WTC11 (cell line): Measurements from ENCODE around the gene COL2A1. TPM values are rescaled to one million over a fixed set of nuclear protein-coding genes. Genes with fewer than 3 reads are reported as not detected.

Experiments used
- ATAC-seq: fragments of 200-7000 bp; cut with Tn5 transposase; 2 replicates; pipeline ENCODE4 v1.10.0; 2021; ENCODE audit warnings: mild to moderate bottlenecking, moderate library complexity
- CTCF ChIA-PET: fragments of 300-600 bp; sonication (Branson Sonifier 250); formaldehyde crosslinking; loops from one replicate; lab custom pipeline; 2021; ENCODE audit warnings: antibody characterized with exemption; lab: Charles Lee
- POLR2A ChIA-PET: fragments of 350-600 bp; sonication (Branson Sonifier 250); formaldehyde crosslinking; loops from one replicate; lab custom pipeline; 2021; ENCODE audit warnings: antibody characterized with exemption; lab: Charles Lee
- DNase-seq: peaks from one replicate; pipeline ENCODE4 v3.0.0; 2021; ENCODE audit warnings: low spot score
- H3K27ac Mint-ChIP-seq: 2 replicates; pipeline ENCODE4 v1.8.0; 2021; ENCODE audit warnings: mixed read lengths
- H3K27me3 Mint-ChIP-seq: 2 replicates; pipeline ENCODE4 v1.8.0; 2021; ENCODE audit warnings: low read depth, mild to moderate bottlenecking, moderate library complexity, mixed read lengths
- H3K36me3 Mint-ChIP-seq: 2 replicates; pipeline ENCODE4 v1.8.0; 2021; ENCODE audit warnings: mixed read lengths
- H3K4me1 Mint-ChIP-seq: 2 replicates; pipeline ENCODE4 v1.8.0; 2022; ENCODE audit warnings: mixed read lengths
- H3K4me3 Mint-ChIP-seq: 2 replicates; pipeline ENCODE4 v1.8.0; 2021; ENCODE audit warnings: mild to moderate bottlenecking, moderate library complexity, mixed read lengths
- H3K9me3 Mint-ChIP-seq: 2 replicates; pipeline ENCODE4 v1.8.0; 2021; ENCODE audit warnings: mixed read lengths
- ATF1 ChIP-seq: sonication (generic); formaldehyde crosslinking; IDR thresholded peaks from 2 replicates; pipeline ENCODE4 v1.8.1; 2023; ENCODE audit warnings: mild to moderate bottlenecking, moderate library complexity, missing genetic modification reagents
- ESRRA ChIP-seq: sonication (generic); formaldehyde crosslinking; IDR thresholded peaks from 2 replicates; pipeline ENCODE4 v1.8.1; 2022; ENCODE audit warnings: mild to moderate bottlenecking, missing genetic modification reagents, borderline replicate concordance
- FOXJ3 ChIP-seq: sonication (generic); formaldehyde crosslinking; IDR thresholded peaks from 2 replicates; pipeline ENCODE4 v1.9.0; 2021; ENCODE audit warnings: missing genetic modification reagents, mild to moderate bottlenecking, borderline replicate concordance
- FOXP1 ChIP-seq: sonication (generic); formaldehyde crosslinking; IDR thresholded peaks from 2 replicates; pipeline ENCODE4 v1.8.0; 2022; ENCODE audit warnings: missing genetic modification reagents, mild to moderate bottlenecking, moderate library complexity, borderline replicate concordance
- JAZF1 ChIP-seq: fragments of 250-450 bp; sonication (Bioruptor Pico); IDR thresholded peaks from 2 replicates; pipeline ENCODE4 v1.9.0; 2021; ENCODE audit warnings: moderate library complexity, mild to moderate bottlenecking, inconsistent platforms
- JUN ChIP-seq: sonication (generic); formaldehyde crosslinking; IDR thresholded peaks from 2 replicates; pipeline ENCODE4 v1.8.0; 2023; ENCODE audit warnings: mild to moderate bottlenecking, missing genetic modification reagents
- MXD4 ChIP-seq: fragments of 250-450 bp; sonication (Bioruptor Pico); IDR thresholded peaks from 2 replicates; pipeline ENCODE4 v1.8.0; 2021; ENCODE audit warnings: mild to moderate bottlenecking, moderate library complexity, borderline replicate concordance
- NR2C2 ChIP-seq: sonication (generic); formaldehyde crosslinking; IDR thresholded peaks from 2 replicates; pipeline ENCODE4 v1.8.0; 2022; ENCODE audit warnings: mild to moderate bottlenecking, missing genetic modification reagents
- RORB ChIP-seq: fragments of 250-450 bp; sonication (Bioruptor Pico); IDR thresholded peaks from 2 replicates; pipeline ENCODE4 v1.9.0; 2021; ENCODE audit warnings: mild to moderate bottlenecking
- ZBTB21 ChIP-seq: sonication (generic); formaldehyde crosslinking; IDR thresholded peaks from 2 replicates; pipeline ENCODE4 v1.8.1; 2023; ENCODE audit warnings: mild to moderate bottlenecking, missing genetic modification reagents, borderline replicate concordance
- ZNF121 ChIP-seq: sonication (generic); formaldehyde crosslinking; IDR thresholded peaks from 2 replicates; pipeline ENCODE4 v1.8.0; 2023; ENCODE audit warnings: missing genetic modification reagents
- ZNF232 ChIP-seq: sonication (generic); formaldehyde crosslinking; IDR thresholded peaks from 2 replicates; pipeline ENCODE4 v1.8.0; 2022; ENCODE audit warnings: mild to moderate bottlenecking, missing genetic modification reagents
- total RNA-seq: library from RNA; stranded (reverse); gene quantifications from 3 replicates; pipeline ENCODE4 v1.2.3, GENCODE V29; 2021
- TF ChIP-seq, protein P1 (sequence below): sonication (generic); formaldehyde crosslinking; IDR thresholded peaks from 2 replicates; pipeline ENCODE4 v1.8.1; 2023; ENCODE audit warnings: mild to moderate bottlenecking, missing genetic modification reagents
- TF ChIP-seq, protein P2 (sequence below): sonication (generic); formaldehyde crosslinking; conservative IDR thresholded peaks from 2 replicates; pipeline ENCODE4 v1.8.1; 2023; ENCODE audit warnings: mild to moderate bottlenecking, low read depth, missing genetic modification reagents, moderate library complexity
- TF ChIP-seq, protein P3 (sequence below): fragments of 250-450 bp; sonication (Bioruptor Pico); IDR thresholded peaks from 2 replicates; pipeline ENCODE4 v1.9.0; 2021; ENCODE audit warnings: mild to moderate bottlenecking, borderline replicate concordance
- TF ChIP-seq, protein P4 (sequence below): sonication (generic); formaldehyde crosslinking; IDR thresholded peaks from 2 replicates; pipeline ENCODE4 v1.8.1; 2023; ENCODE audit warnings: mild to moderate bottlenecking, moderate library complexity, missing genetic modification reagents
- TF ChIP-seq, protein P5 (sequence below): fragments of 250-450 bp; sonication (Bioruptor Pico); IDR thresholded peaks from 2 replicates; pipeline ENCODE4 v1.9.0; 2021; ENCODE audit warnings: mild to moderate bottlenecking
- TF ChIP-seq, protein P6 (sequence below): sonication (generic); formaldehyde crosslinking; IDR thresholded peaks from 2 replicates; pipeline ENCODE4 v1.8.0; 2022; ENCODE audit warnings: missing genetic modification reagents
- TF ChIP-seq, protein P7 (sequence below): sonication (generic); formaldehyde crosslinking; conservative IDR thresholded peaks from 2 replicates; pipeline ENCODE4 v1.8.1; 2022; ENCODE audit warnings: mild to moderate bottlenecking, missing genetic modification reagents
- TF ChIP-seq, protein P8 (sequence below): fragments of 250-450 bp; sonication (Bioruptor Pico); IDR thresholded peaks from 2 replicates; pipeline ENCODE4 v1.8.0; 2021; ENCODE audit warnings: mild to moderate bottlenecking

Gene COL2A1
- total RNA-seq, 1 experiment from 2014 or later: 20.9 TPM

DNA sequence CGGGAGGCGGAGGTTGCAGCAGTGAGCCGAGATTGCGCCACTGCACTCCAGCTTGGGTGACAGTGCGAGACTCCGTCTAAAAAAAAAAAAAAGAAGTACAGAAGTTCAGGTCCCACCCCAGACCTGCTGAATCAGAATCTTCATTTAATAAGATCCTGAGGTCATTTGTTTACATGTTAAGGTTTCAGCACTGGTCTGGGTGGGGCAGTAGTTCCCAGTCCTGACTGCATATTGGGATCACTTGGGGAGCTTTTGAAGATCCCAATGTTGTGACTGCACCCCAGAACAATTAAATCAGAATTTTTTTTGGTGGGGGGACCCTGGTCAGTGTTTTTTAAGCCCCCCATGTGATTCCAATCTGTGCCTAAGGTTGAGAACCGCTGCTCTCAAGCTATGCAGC is 11.7 kb upstream of the COL2A1 start:
- Mint-ChIP-seq H3K9me3 (no peaks in the 10 kb centered on the region), H3K36me3 (no peaks in the 10 kb centered on the region), H3K27ac (no peak overlapping the region), H3K4me3 (no peak overlapping the region), H3K27me3 (peaks cover 100% of the 10 kb centered on the region), H3K4me1 (no peaks in the 10 kb centered on the region)
- TF ChIP-seq ZBTB21 (CRISPR knock-in tag) (no peak), ZNF121 (CRISPR knock-in tag) (no peak), ZNF232 (CRISPR knock-in tag) (no peak), JUN (no peak), MXD4 (CRISPR knock-in tag) (no peak), FOXJ3 (CRISPR knock-in tag) (no peak), RORB (CRISPR knock-in tag) (no peak), JAZF1 (no peak), ATF1 (CRISPR knock-in tag) (no peak), ESRRA (CRISPR knock-in tag) (no peak), NR2C2 (CRISPR knock-in tag) (no peak), FOXP1 (no peak)
- TF ChIP-seq, protein P1, sequence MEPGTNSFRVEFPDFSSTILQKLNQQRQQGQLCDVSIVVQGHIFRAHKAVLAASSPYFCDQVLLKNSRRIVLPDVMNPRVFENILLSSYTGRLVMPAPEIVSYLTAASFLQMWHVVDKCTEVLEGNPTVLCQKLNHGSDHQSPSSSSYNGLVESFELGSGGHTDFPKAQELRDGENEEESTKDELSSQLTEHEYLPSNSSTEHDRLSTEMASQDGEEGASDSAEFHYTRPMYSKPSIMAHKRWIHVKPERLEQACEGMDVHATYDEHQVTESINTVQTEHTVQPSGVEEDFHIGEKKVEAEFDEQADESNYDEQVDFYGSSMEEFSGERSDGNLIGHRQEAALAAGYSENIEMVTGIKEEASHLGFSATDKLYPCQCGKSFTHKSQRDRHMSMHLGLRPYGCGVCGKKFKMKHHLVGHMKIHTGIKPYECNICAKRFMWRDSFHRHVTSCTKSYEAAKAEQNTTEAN (CRISPR knock-in tag): no peak
- TF ChIP-seq, protein P2, sequence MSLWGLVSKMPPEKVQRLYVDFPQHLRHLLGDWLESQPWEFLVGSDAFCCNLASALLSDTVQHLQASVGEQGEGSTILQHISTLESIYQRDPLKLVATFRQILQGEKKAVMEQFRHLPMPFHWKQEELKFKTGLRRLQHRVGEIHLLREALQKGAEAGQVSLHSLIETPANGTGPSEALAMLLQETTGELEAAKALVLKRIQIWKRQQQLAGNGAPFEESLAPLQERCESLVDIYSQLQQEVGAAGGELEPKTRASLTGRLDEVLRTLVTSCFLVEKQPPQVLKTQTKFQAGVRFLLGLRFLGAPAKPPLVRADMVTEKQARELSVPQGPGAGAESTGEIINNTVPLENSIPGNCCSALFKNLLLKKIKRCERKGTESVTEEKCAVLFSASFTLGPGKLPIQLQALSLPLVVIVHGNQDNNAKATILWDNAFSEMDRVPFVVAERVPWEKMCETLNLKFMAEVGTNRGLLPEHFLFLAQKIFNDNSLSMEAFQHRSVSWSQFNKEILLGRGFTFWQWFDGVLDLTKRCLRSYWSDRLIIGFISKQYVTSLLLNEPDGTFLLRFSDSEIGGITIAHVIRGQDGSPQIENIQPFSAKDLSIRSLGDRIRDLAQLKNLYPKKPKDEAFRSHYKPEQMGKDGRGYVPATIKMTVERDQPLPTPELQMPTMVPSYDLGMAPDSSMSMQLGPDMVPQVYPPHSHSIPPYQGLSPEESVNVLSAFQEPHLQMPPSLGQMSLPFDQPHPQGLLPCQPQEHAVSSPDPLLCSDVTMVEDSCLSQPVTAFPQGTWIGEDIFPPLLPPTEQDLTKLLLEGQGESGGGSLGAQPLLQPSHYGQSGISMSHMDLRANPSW (CRISPR knock-in tag): no peak
- TF ChIP-seq, protein P3, sequence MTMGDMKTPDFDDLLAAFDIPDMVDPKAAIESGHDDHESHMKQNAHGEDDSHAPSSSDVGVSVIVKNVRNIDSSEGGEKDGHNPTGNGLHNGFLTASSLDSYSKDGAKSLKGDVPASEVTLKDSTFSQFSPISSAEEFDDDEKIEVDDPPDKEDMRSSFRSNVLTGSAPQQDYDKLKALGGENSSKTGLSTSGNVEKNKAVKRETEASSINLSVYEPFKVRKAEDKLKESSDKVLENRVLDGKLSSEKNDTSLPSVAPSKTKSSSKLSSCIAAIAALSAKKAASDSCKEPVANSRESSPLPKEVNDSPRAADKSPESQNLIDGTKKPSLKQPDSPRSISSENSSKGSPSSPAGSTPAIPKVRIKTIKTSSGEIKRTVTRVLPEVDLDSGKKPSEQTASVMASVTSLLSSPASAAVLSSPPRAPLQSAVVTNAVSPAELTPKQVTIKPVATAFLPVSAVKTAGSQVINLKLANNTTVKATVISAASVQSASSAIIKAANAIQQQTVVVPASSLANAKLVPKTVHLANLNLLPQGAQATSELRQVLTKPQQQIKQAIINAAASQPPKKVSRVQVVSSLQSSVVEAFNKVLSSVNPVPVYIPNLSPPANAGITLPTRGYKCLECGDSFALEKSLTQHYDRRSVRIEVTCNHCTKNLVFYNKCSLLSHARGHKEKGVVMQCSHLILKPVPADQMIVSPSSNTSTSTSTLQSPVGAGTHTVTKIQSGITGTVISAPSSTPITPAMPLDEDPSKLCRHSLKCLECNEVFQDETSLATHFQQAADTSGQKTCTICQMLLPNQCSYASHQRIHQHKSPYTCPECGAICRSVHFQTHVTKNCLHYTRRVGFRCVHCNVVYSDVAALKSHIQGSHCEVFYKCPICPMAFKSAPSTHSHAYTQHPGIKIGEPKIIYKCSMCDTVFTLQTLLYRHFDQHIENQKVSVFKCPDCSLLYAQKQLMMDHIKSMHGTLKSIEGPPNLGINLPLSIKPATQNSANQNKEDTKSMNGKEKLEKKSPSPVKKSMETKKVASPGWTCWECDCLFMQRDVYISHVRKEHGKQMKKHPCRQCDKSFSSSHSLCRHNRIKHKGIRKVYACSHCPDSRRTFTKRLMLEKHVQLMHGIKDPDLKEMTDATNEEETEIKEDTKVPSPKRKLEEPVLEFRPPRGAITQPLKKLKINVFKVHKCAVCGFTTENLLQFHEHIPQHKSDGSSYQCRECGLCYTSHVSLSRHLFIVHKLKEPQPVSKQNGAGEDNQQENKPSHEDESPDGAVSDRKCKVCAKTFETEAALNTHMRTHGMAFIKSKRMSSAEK: no peak
- TF ChIP-seq, protein P4, sequence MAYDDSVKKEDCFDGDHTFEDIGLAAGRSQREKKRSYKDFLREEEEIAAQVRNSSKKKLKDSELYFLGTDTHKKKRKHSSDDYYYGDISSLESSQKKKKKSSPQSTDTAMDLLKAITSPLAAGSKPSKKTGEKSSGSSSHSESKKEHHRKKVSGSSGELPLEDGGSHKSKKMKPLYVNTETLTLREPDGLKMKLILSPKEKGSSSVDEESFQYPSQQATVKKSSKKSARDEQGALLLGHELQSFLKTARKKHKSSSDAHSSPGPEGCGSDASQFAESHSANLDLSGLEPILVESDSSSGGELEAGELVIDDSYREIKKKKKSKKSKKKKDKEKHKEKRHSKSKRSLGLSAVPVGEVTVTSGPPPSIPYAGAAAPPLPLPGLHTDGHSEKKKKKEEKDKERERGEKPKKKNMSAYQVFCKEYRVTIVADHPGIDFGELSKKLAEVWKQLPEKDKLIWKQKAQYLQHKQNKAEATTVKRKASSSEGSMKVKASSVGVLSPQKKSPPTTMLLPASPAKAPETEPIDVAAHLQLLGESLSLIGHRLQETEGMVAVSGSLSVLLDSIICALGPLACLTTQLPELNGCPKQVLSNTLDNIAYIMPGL (CRISPR knock-in tag): no peak
- TF ChIP-seq, protein P5, sequence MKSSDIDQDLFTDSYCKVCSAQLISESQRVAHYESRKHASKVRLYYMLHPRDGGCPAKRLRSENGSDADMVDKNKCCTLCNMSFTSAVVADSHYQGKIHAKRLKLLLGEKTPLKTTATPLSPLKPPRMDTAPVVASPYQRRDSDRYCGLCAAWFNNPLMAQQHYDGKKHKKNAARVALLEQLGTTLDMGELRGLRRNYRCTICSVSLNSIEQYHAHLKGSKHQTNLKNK (CRISPR knock-in tag): no peak
- TF ChIP-seq, protein P6, sequence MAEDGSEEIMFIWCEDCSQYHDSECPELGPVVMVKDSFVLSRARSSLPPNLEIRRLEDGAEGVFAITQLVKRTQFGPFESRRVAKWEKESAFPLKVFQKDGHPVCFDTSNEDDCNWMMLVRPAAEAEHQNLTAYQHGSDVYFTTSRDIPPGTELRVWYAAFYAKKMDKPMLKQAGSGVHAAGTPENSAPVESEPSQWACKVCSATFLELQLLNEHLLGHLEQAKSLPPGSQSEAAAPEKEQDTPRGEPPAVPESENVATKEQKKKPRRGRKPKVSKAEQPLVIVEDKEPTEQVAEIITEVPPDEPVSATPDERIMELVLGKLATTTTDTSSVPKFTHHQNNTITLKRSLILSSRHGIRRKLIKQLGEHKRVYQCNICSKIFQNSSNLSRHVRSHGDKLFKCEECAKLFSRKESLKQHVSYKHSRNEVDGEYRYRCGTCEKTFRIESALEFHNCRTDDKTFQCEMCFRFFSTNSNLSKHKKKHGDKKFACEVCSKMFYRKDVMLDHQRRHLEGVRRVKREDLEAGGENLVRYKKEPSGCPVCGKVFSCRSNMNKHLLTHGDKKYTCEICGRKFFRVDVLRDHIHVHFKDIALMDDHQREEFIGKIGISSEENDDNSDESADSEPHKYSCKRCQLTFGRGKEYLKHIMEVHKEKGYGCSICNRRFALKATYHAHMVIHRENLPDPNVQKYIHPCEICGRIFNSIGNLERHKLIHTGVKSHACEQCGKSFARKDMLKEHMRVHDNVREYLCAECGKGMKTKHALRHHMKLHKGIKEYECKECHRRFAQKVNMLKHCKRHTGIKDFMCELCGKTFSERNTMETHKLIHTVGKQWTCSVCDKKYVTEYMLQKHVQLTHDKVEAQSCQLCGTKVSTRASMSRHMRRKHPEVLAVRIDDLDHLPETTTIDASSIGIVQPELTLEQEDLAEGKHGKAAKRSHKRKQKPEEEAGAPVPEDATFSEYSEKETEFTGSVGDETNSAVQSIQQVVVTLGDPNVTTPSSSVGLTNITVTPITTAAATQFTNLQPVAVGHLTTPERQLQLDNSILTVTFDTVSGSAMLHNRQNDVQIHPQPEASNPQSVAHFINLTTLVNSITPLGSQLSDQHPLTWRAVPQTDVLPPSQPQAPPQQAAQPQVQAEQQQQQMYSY (CRISPR knock-in tag): no peak
- TF ChIP-seq, protein P7, sequence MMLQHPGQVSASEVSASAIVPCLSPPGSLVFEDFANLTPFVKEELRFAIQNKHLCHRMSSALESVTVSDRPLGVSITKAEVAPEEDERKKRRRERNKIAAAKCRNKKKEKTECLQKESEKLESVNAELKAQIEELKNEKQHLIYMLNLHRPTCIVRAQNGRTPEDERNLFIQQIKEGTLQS (CRISPR knock-in tag): no peak
- TF ChIP-seq, protein P8, sequence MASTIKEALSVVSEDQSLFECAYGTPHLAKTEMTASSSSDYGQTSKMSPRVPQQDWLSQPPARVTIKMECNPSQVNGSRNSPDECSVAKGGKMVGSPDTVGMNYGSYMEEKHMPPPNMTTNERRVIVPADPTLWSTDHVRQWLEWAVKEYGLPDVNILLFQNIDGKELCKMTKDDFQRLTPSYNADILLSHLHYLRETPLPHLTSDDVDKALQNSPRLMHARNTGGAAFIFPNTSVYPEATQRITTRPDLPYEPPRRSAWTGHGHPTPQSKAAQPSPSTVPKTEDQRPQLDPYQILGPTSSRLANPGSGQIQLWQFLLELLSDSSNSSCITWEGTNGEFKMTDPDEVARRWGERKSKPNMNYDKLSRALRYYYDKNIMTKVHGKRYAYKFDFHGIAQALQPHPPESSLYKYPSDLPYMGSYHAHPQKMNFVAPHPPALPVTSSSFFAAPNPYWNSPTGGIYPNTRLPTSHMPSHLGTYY (CRISPR knock-in tag): no peak
- DNase-seq (no peak), ATAC-seq (no peak)
- ChIA-PET CTCF (interaction anchor here (1.0 kb wide), 1 partner anchor 11 kb away, joined by 4 read pairs; no protein-coding TSS in a partner anchor), POLR2A (no interaction called here)
